Small intestine (tissue), 7 donors: Measurements from ENCODE around the gene CBFB. TPM values are rescaled to one million over a fixed set of nuclear protein-coding genes. Genes with fewer than 3 reads are reported as not detected.

Source experiments
- DNase-seq, 2 donors: peaks; one replicate each; pipeline versions ENCODE4 v3.0.0 to v3.0.0-alpha.2; 2013
- FAIRE-seq: peaks from 2 replicates; lab custom pipeline; 2012; peaks lifted over from hg19 to GRCh38; lab: Jason Lieb, UNC
- H3K27ac ChIP-seq, 3 donors: one replicate each; pipeline ENCODE4 v1.5.1; 2013; ENCODE audit warnings: low read length in 2 of 3, mild to moderate bottlenecking in 2 of 3, control low read depth in 1 of 3, inconsistent platforms in 1 of 3, low read depth in 1 of 3, moderate library complexity in 1 of 3
- H3K27me3 ChIP-seq, 3 donors: one replicate each; pipeline ENCODE4 v1.6.1; 2013; ENCODE audit warnings: low read length in 3 of 3, inconsistent platforms in 1 of 3; ENCODE audit not compliant: control insufficient read depth in 3 of 3, insufficient read depth in 3 of 3
- H3K36me3 ChIP-seq, 3 donors: one replicate each; pipeline ENCODE4 v1.6.1; 2013; ENCODE audit warnings: low read length in 3 of 3, inconsistent platforms in 1 of 3, low read depth in 1 of 3, mild to moderate bottlenecking in 1 of 3, moderate library complexity in 1 of 3; ENCODE audit not compliant: control insufficient read depth in 3 of 3, insufficient read depth in 2 of 3
- H3K4me1 ChIP-seq, 3 donors: one replicate each; pipeline ENCODE4 v1.6.1; 2013; ENCODE audit warnings: low read length in 2 of 3, inconsistent platforms in 1 of 3, low read depth in 1 of 3, mild to moderate bottlenecking in 1 of 3, moderate library complexity in 1 of 3; ENCODE audit not compliant: control insufficient read depth in 3 of 3, insufficient read depth in 2 of 3
- H3K4me3 ChIP-seq, 3 donors: one replicate each; pipeline ENCODE4 v1.5.1; 2013; ENCODE audit warnings: low read length in 3 of 3, control low read depth in 1 of 3, inconsistent platforms in 1 of 3, low read depth in 1 of 3, mild to moderate bottlenecking in 1 of 3, moderate library complexity in 1 of 3
- H3K9me3 ChIP-seq, 2 donors: one replicate each; pipeline ENCODE4 v1.6.1; 2013; ENCODE audit warnings: low read depth in 1 of 2, low read length in 1 of 2; ENCODE audit not compliant: control insufficient read depth in 2 of 2, insufficient read depth in 1 of 2
- WGBS, 3 donors: extraction: QIAGEN DNeasy Blood & Tissue Kit; methylation state at CpG; one replicate each; pipeline ENCODE4 v1.1.7; 2013; 5-methylcytosine and 5-hydroxymethylcytosine counted together
- polyA plus RNA-seq, 4 donors: library from polyadenylated mRNA; stranded (reverse) in 3 of 4; unstranded in 1 of 4; fragments of 200-250 nt in 3 of 4; fragments of 120-200 nt in 1 of 4; gene quantifications; one replicate each; pipeline versions ENCODE4 v1.2.1 to v1.2.3, GENCODE V29; 2013
- donor health status: healthy with polysubstance abuse.
- donor health status: control.
- donor health status: control.
- donor health status: Bipolar disorder and iron deficiency.
- donor health status: healthy.

The CBFB gene
- polyA plus RNA-seq, 4 donors = 5.4 to 21.6 (median 10.7) TPM

GRCh38 chr16:67013233-67013822 lies 15.6 kb upstream of the CBFB start:
- no peak for FAIRE-seq
- H3K4me3 ChIP-seq = peak overlapping the region in 2 of 3 donors; percentile 33 to 53
- H3K4me1 ChIP-seq = peaks cover 0 to 14% (median 0%) of the 10 kb centered on the region in 3 donors
- H3K27ac ChIP-seq = no peak overlapping the region
- DNase-seq = peak in 1 of 2 donors; percentile 16
- no peaks in the 10 kb centered on the region for H3K9me3 ChIP-seq
- 10 to 11% (median 11%) methylated on average over 14 to 21 of the region's 21 CpGs for WGBS, 3 donors
- no peaks in the 10 kb centered on the region for H3K36me3 ChIP-seq
- peaks cover 0 to 35% (median 2%) of the 10 kb centered on the region in 3 donors for H3K27me3 ChIP-seq

- peak; percentile 41 to 83 for DNase-seq
- FAIRE-seq = no peak
- WGBS, 3 donors = 1 to 2% (median 2%) methylated on average over 40 to 70 of the region's 70 CpGs
Measured at GRCh38 chr16:67013823-67014633, 14.9 kb upstream of the CBFB start.

GRCh38 chr16:67014634-67015312 lies 14.2 kb upstream of the CBFB start:
- 55 to 61% (median 60%) methylated on average over 6 of the region's 6 CpGs for WGBS, 3 donors
- Histone ChIP-seq H3K4me1 (peaks cover 0 to 14% (median 0%) of the 10 kb centered on the region in 3 donors), H3K9me3 (no peaks in the 10 kb centered on the region), H3K4me3 (peak overlapping the region in 2 of 3 donors; percentile 43 to 53), H3K27me3 (peaks cover 0 to 35% (median 2%) of the 10 kb centered on the region in 3 donors), H3K27ac (peak overlapping the region in 1 of 3 donors; percentile 16), H3K36me3 (no peaks in the 10 kb centered on the region)
- no peak for FAIRE-seq
- no peak for DNase-seq

More at GRCh38 chr16:67013823-67014633, 14.9 kb upstream of the CBFB start:
- peak overlapping the region in 2 of 3 donors; percentile 43 to 53 for H3K4me3 ChIP-seq
- peaks cover 0 to 14% (median 0%) of the 10 kb centered on the region in 3 donors for H3K4me1 ChIP-seq
- H3K9me3 ChIP-seq = no peaks in the 10 kb centered on the region
- peak overlapping the region in 1 of 3 donors; percentile 16 for H3K27ac ChIP-seq
- H3K27me3 ChIP-seq = peaks cover 0 to 35% (median 2%) of the 10 kb centered on the region in 3 donors
- H3K36me3 ChIP-seq = no peaks in the 10 kb centered on the region

GRCh38 chr16:67015313-67015731 lies 13.6 kb upstream of the CBFB start:
- Histone ChIP-seq H3K4me1 (peaks cover 0 to 14% (median 0%) of the 10 kb centered on the region in 3 donors), H3K27ac (no peak overlapping the region), H3K36me3 (no peaks in the 10 kb centered on the region), H3K27me3 (peaks cover 0 to 35% (median 2%) of the 10 kb centered on the region in 3 donors), H3K9me3 (no peaks in the 10 kb centered on the region), H3K4me3 (no peak overlapping the region)
- DNase-seq (peak; percentile 40 to 51), FAIRE-seq (no peak)
- 36 to 75% (median 46%) methylated on average over 9 of the region's 9 CpGs for WGBS, 3 donors

GRCh38 chr16:67016143-67016542 lies 12.8 kb upstream of the CBFB start:
- Histone ChIP-seq H3K9me3 (no peaks in the 10 kb centered on the region), H3K27me3 (peaks cover 0 to 35% (median 2%) of the 10 kb centered on the region in 3 donors), H3K4me1 (peaks cover 0 to 14% (median 0%) of the 10 kb centered on the region in 3 donors), H3K36me3 (no peaks in the 10 kb centered on the region), H3K27ac (no peak overlapping the region), H3K4me3 (no peak overlapping the region)
- FAIRE-seq (no peak), DNase-seq (no peak)

GRCh38 chr16:67016681-67017420 lies 12.1 kb upstream of the CBFB start:
- peaks cover 0 to 14% (median 0%) of the 10 kb centered on the region in 3 donors for H3K4me1 ChIP-seq
- H3K9me3 ChIP-seq = no peaks in the 10 kb centered on the region
- FAIRE-seq (no peak), DNase-seq (no peak)
- WGBS, 3 donors = 89 to 92% (median 90%) methylated on average over 5 of the region's 5 CpGs
- H3K36me3 ChIP-seq = no peaks in the 10 kb centered on the region
- H3K27me3 ChIP-seq = peaks cover 0 to 35% (median 2%) of the 10 kb centered on the region in 3 donors
- no peak overlapping the region for H3K4me3 ChIP-seq
- H3K27ac ChIP-seq = no peak overlapping the region

- no peaks in the 10 kb centered on the region for H3K9me3 ChIP-seq
- H3K4me3 ChIP-seq = no peak overlapping the region
- DNase-seq (no peak), FAIRE-seq (no peak)
- WGBS, 3 donors = 84 to 94% (median 89%) methylated on average over 4 of the region's 4 CpGs
- H3K36me3 ChIP-seq = no peaks in the 10 kb centered on the region
- no peak overlapping the region for H3K27ac ChIP-seq
- peaks cover 0 to 14% (median 0%) of the 10 kb centered on the region in 3 donors for H3K4me1 ChIP-seq
- H3K27me3 ChIP-seq = peaks cover 0 to 31% (median 2%) of the 10 kb centered on the region in 3 donors
Measured at GRCh38 chr16:67017421-67017750, 11.6 kb upstream of the CBFB start.
